Osteoblast (primary cell): ENCODE measurements around the gene MND1. TPM values are rescaled to one million over a fixed set of nuclear protein-coding genes. Genes with fewer than 3 reads are reported as not detected.
"Not testable (repeated sequence)": the region's sequence is repeated elsewhere in the genome, so short reads cannot be mapped to it uniquely, and the experiment has no call there.

Experiments
- DNase-seq: peaks from one replicate; pipeline ENCODE4 v3.0.0; 2011; ENCODE audit warnings: low spot score, mixed read lengths; ENCODE audit not compliant: insufficient read length; ENCODE audit errors: missing footprints
- H2AFZ ChIP-seq: 2 replicates; pipeline ENCODE4 v1.6.0; 2011; ENCODE audit warnings: mild to moderate bottlenecking, low read length
- H3K27ac ChIP-seq: 2 replicates; pipeline ENCODE4 v1.5.1; 2011; ENCODE audit warnings: mild to moderate bottlenecking, low read depth, low read length, moderate library complexity
- H3K27me3 ChIP-seq: 2 replicates; pipeline ENCODE4 v1.6.0; 2012; ENCODE audit warnings: mild to moderate bottlenecking, control low read depth, inconsistent platforms, low read length, moderate library complexity; ENCODE audit not compliant: insufficient read depth
- H3K36me3 ChIP-seq: 2 replicates; pipeline ENCODE4 v1.5.1; 2011; ENCODE audit warnings: mild to moderate bottlenecking, low read length, control low read depth, moderate library complexity; ENCODE audit not compliant: insufficient read depth
- H3K4me1 ChIP-seq: 2 replicates; pipeline ENCODE4 v1.5.1; 2011; ENCODE audit warnings: mild to moderate bottlenecking, low read length, control low read depth, moderate library complexity; ENCODE audit not compliant: insufficient read depth
- H3K4me2 ChIP-seq: 2 replicates; pipeline ENCODE4 v1.6.0; 2011; ENCODE audit warnings: mild to moderate bottlenecking, low read length; ENCODE audit not compliant: insufficient read depth
- H3K4me3 ChIP-seq: fragments of 200-600 bp; sonication (generic); 3 replicates; pipeline ENCODE4 v1.5.1; 2012; ENCODE audit warnings: mild to moderate bottlenecking, low read length, inconsistent platforms; ENCODE audit not compliant: insufficient read depth
- H3K79me2 ChIP-seq: 2 replicates; pipeline ENCODE4 v1.6.0; 2012; ENCODE audit warnings: mild to moderate bottlenecking, low read length, control low read depth, inconsistent platforms; ENCODE audit not compliant: insufficient read depth
- H3K9me3 ChIP-seq: 2 replicates; pipeline ENCODE4 v1.5.1; 2011; ENCODE audit warnings: low read depth, low read length, control low read depth
- H4K20me1 ChIP-seq: 2 replicates; pipeline ENCODE4 v1.6.0; 2012; ENCODE audit warnings: mild to moderate bottlenecking, low read length, control low read depth; ENCODE audit not compliant: insufficient read depth
- total RNA-seq: library from RNA; depleted of rRNA; stranded (reverse); fragments of >200 nt; gene quantifications from 2 replicates; pipeline ENCODE4 v1.2.3, GENCODE V29; 2012
- TF ChIP-seq, protein P1 (sequence below): IDR thresholded peaks from 2 replicates; pipeline ENCODE4 v1.5.1; 2011; ENCODE audit warnings: mild to moderate bottlenecking, low read depth, low read length, moderate library complexity; ENCODE audit errors: extremely low read depth

MND1 gene
- total RNA-seq, 1 donor = 1.4 TPM

DNA sequence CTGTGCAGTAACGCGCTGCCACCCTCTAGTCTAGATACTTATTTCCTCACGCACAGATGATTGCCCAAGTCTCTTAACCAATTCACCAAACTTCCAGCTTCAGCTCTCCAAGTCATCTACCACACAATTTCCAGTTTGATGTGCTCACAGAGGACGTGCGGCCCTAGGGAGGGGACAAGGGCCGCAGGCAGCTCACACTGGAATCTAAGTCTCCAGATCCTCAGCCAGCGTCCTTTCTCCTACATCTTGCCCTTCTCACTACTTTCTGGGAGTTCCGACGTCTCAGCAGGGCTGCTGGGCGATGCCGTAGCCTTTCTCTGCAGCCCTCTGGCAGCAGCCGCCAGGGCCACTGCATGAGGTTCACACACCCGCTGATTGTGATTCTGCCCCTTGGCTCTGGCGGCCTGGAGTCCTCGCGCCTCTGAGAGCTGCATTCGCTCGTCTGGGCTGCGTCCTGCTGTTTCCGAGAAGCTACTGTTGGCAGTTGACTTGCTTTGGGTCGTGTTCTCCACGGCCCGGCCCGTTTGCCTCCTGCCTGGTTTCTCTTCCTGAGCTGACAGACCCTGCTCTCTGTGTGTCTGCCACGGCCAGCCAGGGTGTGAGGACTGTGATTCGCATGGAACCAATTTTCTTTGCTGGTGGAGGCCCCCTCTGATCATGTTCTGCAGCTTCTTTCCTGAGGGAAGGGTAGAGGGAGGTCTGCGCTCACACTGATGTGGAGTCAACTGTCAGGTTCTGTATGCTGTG, 107.6 kb downstream of the MND1 start:
- no peak overlapping the region for H3K4me2 ChIP-seq
- H2AFZ ChIP-seq = no peak overlapping the region

DNA sequence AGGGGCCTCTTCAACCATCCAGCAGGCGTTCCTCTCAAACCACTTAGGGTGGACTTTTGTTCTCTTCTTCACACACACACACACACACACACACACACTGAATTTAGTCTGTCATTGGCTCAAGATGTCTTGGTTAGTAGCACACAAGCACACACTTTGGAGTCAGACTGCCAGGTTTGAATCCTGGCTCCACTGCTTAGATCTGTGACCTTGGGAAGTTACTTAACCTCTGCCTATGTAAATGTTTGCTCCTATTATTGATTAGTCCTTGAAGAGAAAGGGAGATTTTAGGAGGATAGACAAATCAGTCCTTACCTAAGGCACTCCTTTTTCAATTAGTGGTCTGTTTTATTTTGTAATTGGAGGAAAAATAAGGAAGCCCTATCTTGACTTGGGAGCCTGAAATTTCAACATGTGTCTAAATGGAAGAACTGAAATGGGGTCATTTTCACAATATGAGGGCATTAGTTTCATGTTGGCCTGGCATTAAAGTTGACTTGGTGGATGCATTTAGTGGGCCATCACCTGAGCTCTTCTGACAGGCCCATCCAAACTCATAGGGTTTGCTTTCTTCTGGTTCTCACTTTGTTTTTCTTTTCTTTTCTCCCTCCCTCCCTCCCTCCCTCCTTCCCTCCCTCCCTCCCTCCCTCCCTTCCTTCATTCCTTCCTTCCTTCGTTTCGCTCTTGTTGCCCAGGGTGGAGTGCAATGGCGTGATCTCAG, 108.3 kb downstream of the MND1 start:
- TF ChIP-seq, protein P1, sequence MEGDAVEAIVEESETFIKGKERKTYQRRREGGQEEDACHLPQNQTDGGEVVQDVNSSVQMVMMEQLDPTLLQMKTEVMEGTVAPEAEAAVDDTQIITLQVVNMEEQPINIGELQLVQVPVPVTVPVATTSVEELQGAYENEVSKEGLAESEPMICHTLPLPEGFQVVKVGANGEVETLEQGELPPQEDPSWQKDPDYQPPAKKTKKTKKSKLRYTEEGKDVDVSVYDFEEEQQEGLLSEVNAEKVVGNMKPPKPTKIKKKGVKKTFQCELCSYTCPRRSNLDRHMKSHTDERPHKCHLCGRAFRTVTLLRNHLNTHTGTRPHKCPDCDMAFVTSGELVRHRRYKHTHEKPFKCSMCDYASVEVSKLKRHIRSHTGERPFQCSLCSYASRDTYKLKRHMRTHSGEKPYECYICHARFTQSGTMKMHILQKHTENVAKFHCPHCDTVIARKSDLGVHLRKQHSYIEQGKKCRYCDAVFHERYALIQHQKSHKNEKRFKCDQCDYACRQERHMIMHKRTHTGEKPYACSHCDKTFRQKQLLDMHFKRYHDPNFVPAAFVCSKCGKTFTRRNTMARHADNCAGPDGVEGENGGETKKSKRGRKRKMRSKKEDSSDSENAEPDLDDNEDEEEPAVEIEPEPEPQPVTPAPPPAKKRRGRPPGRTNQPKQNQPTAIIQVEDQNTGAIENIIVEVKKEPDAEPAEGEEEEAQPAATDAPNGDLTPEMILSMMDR = no peak
- no peaks in the 10 kb centered on the region for H3K9me3 ChIP-seq
- no peaks in the 10 kb centered on the region for H3K79me2 ChIP-seq
- peaks cover 7% of the 10 kb centered on the region for H3K4me1 ChIP-seq
- no peaks in the 10 kb centered on the region for H3K36me3 ChIP-seq
- H3K27me3 ChIP-seq = no peaks in the 10 kb centered on the region
- no peak overlapping the region for H3K4me3 ChIP-seq
- no peak overlapping the region for H3K4me2 ChIP-seq
- H2AFZ ChIP-seq = no peak overlapping the region
- no peak overlapping the region for H3K27ac ChIP-seq
- no peaks in the 10 kb centered on the region for H4K20me1 ChIP-seq
- DNase-seq = no peak

More for the DNA sequence above, 107.6 kb downstream of the MND1 start:
- TF ChIP-seq, protein P1 = no peak
- Histone ChIP-seq H3K27me3 (no peaks in the 10 kb centered on the region), H3K4me1 (peaks cover 14% of the 10 kb centered on the region), H3K36me3 (no peaks in the 10 kb centered on the region), H3K27ac (no peak overlapping the region), H4K20me1 (no peaks in the 10 kb centered on the region), H3K9me3 (no peaks in the 10 kb centered on the region), H3K4me3 (no peak overlapping the region), H3K79me2 (no peaks in the 10 kb centered on the region)
- DNase-seq = no peak

DNA sequence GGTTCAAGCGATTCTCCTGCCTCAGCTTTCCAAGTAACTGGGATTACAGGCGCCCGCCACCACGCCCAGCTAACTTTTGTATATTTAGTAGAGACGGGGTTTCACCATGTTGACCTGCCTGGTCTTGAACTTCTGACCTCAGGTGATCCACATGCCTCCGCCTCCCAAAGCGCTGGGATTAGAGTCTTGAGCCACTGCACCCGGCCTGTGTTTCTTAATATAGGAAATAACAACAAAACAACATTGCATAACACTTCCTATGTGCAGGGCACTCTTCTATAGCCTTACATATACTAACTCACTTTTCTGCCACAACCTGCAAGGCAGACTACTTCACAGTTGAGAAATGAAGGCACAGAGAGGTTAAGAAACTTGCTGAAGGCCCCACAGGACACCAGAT, 108.9 kb downstream of the MND1 start:
- Histone ChIP-seq H3K4me1 (peaks cover under 1% of the 10 kb centered on the region), H3K27me3 (no peaks in the 10 kb centered on the region), H3K27ac (no peak overlapping the region), H3K9me3 (no peaks in the 10 kb centered on the region), H2AFZ (no peak overlapping the region), H3K36me3 (no peaks in the 10 kb centered on the region), H3K79me2 (no peaks in the 10 kb centered on the region), H4K20me1 (no peaks in the 10 kb centered on the region), H3K4me2 (no peak overlapping the region), H3K4me3 (no peak overlapping the region)
- DNase-seq = no peak
- TF ChIP-seq, protein P1 = no peak

DNA sequence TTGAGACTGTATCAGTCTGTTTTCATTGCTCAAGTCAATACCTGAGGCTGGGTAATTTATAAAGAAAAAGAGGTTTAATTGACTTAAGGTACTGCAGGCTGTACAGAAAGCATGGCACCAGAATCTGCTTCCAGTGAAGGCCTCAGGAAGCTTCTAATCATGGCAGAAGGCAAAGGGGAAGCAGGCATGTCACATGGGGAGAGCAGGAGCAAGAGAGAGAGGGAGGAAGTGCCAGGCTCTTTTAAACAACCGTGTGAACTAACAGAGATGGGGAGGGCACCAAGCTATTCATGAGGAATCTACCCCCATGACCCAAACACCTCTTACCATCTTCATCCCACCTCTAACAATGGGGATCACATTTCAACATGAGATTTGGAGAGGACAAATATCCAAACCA, 114.5 kb downstream of the MND1 start:
- TF ChIP-seq, protein P1 = no peak
- H3K4me1 ChIP-seq = no peaks in the 10 kb centered on the region
- H3K4me2 ChIP-seq = no peak overlapping the region
- no peak overlapping the region for H3K4me3 ChIP-seq
- DNase-seq = no peak
- H3K79me2 ChIP-seq = no peaks in the 10 kb centered on the region
- H3K27ac ChIP-seq = no peak overlapping the region
- no peaks in the 10 kb centered on the region for H4K20me1 ChIP-seq
- H3K27me3 ChIP-seq = no peaks in the 10 kb centered on the region
- H3K9me3 ChIP-seq = no peaks in the 10 kb centered on the region
- no peak overlapping the region for H2AFZ ChIP-seq
- H3K36me3 ChIP-seq = no peaks in the 10 kb centered on the region

DNA sequence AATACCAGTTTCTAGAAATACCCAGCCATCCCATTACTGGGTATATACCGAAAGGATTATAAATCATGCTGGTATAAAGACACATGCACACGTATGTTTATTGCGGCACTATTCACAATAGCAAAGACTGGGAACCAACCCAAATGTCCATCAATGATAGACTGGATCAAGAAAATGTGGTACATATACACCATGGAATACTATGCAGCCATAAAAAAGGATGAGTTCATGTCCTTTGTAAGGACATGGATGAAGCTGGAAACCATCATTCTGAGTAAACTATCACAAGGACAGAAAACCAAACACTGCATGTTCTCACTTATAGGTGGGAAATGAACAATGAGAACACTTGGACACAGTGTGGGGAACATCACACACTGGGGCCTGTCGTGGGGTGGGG, 117.1 kb downstream of the MND1 start:
- H3K4me3 ChIP-seq, H2AFZ ChIP-seq, H3K27me3 ChIP-seq, H3K36me3 ChIP-seq, H3K27ac ChIP-seq, H3K4me2 ChIP-seq, H3K79me2 ChIP-seq, H4K20me1 ChIP-seq, H3K4me1 ChIP-seq, H3K9me3 ChIP-seq, DNase-seq: not testable (repeated sequence)
